ENCODE data around the gene PPP1R9B.

- TF ChIP-seq CTCF (IDR thresholded peaks at IDR 0.05; ENCODE audit: insufficient read depth, low read depth, low read length) = no peak
- no peak for TF ChIP-seq EZH2 (IDR thresholded peaks at IDR 0.05; ENCODE audit: insufficient read depth, low read length)
These were observed 16.9 kb upstream of the PPP1R9B start for GRCh38 chr17:50167371-50167770.

All from astrocyte (in vitro differentiated cells and primary cell).